HL-60 (cell line): ENCODE measurements around the gene ZNF100.
"Not testable (repeated sequence)": the region's sequence is repeated elsewhere in the genome, so short reads cannot be mapped to it uniquely, and the experiment has no call there.

ENCODE experiments used
- GABPA ChIP-seq: IDR thresholded peaks from 2 replicates; pipeline ENCODE4 v1.6.1; 2012; ENCODE audit warnings: low read depth
- POLR2AphosphoS5 ChIP-seq: IDR thresholded peaks from 2 replicates; pipeline ENCODE4 v1.6.1; 2012; ENCODE audit warnings: low read depth
- SPI1 ChIP-seq: IDR thresholded peaks from 2 replicates; pipeline ENCODE4 v1.6.1; 2012; ENCODE audit warnings: low read depth, mild to moderate bottlenecking, borderline replicate concordance
- TF ChIP-seq, protein P1 (sequence below): IDR thresholded peaks from one replicate; pipeline ENCODE4 v1.5.1; 2011; ENCODE audit warnings: low read length, control low read depth, inconsistent platforms; ENCODE audit not compliant: insufficient read depth
- TF ChIP-seq, protein P2 (sequence below): IDR thresholded peaks from 2 replicates; pipeline ENCODE4 v1.6.1; 2012; ENCODE audit warnings: low read depth; ENCODE audit not compliant: insufficient replicate concordance

DNA sequence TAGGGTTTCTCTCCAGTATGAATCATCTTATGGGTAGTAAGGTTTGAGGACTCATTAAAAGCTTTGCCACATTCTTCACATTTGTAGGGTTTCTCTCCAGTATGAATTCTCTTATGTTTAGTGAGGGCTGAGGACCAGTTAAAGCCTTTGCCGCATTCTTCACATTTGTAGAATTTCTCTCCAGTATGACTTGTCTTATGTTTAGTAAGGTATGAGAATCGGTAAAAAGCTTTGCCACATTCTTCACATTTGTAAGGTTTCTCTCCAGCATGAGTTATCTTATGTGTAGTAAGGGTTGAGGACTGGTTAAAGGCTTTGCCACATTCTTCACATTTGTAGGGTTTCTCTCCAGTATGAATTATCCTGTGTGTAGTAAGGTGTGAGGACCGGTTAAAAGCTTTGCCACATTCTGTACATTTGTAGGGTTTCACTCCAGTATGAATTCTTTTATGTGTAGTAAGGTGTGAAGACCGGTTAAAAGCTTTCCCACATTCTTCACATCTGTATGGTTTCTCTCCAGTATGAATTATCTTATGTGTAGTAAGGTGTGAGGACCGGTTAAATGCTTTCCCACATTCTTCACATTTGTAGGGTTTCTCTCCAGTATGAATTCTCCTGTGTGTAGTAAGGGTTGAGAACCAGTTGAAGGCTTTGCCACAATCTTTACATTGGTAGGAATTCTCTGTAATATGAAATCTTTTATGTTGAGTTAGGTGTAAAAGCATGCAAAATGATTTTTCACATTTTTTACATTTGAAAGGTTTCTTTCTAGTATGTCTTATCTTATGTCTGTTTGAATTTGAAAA lies 40.2 kb downstream of the ZNF100 start:
- TF ChIP-seq, protein P1, sequence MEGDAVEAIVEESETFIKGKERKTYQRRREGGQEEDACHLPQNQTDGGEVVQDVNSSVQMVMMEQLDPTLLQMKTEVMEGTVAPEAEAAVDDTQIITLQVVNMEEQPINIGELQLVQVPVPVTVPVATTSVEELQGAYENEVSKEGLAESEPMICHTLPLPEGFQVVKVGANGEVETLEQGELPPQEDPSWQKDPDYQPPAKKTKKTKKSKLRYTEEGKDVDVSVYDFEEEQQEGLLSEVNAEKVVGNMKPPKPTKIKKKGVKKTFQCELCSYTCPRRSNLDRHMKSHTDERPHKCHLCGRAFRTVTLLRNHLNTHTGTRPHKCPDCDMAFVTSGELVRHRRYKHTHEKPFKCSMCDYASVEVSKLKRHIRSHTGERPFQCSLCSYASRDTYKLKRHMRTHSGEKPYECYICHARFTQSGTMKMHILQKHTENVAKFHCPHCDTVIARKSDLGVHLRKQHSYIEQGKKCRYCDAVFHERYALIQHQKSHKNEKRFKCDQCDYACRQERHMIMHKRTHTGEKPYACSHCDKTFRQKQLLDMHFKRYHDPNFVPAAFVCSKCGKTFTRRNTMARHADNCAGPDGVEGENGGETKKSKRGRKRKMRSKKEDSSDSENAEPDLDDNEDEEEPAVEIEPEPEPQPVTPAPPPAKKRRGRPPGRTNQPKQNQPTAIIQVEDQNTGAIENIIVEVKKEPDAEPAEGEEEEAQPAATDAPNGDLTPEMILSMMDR: not testable (repeated sequence)
- TF ChIP-seq, protein P2, sequence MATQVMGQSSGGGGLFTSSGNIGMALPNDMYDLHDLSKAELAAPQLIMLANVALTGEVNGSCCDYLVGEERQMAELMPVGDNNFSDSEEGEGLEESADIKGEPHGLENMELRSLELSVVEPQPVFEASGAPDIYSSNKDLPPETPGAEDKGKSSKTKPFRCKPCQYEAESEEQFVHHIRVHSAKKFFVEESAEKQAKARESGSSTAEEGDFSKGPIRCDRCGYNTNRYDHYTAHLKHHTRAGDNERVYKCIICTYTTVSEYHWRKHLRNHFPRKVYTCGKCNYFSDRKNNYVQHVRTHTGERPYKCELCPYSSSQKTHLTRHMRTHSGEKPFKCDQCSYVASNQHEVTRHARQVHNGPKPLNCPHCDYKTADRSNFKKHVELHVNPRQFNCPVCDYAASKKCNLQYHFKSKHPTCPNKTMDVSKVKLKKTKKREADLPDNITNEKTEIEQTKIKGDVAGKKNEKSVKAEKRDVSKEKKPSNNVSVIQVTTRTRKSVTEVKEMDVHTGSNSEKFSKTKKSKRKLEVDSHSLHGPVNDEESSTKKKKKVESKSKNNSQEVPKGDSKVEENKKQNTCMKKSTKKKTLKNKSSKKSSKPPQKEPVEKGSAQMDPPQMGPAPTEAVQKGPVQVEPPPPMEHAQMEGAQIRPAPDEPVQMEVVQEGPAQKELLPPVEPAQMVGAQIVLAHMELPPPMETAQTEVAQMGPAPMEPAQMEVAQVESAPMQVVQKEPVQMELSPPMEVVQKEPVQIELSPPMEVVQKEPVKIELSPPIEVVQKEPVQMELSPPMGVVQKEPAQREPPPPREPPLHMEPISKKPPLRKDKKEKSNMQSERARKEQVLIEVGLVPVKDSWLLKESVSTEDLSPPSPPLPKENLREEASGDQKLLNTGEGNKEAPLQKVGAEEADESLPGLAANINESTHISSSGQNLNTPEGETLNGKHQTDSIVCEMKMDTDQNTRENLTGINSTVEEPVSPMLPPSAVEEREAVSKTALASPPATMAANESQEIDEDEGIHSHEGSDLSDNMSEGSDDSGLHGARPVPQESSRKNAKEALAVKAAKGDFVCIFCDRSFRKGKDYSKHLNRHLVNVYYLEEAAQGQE: not testable (repeated sequence)
- not testable (repeated sequence) for TF ChIP-seq POLR2AphosphoS5, GABPA, SPI1
